ENCODE results near the gene RABGGTA.

- TF ChIP-seq, protein P1, sequence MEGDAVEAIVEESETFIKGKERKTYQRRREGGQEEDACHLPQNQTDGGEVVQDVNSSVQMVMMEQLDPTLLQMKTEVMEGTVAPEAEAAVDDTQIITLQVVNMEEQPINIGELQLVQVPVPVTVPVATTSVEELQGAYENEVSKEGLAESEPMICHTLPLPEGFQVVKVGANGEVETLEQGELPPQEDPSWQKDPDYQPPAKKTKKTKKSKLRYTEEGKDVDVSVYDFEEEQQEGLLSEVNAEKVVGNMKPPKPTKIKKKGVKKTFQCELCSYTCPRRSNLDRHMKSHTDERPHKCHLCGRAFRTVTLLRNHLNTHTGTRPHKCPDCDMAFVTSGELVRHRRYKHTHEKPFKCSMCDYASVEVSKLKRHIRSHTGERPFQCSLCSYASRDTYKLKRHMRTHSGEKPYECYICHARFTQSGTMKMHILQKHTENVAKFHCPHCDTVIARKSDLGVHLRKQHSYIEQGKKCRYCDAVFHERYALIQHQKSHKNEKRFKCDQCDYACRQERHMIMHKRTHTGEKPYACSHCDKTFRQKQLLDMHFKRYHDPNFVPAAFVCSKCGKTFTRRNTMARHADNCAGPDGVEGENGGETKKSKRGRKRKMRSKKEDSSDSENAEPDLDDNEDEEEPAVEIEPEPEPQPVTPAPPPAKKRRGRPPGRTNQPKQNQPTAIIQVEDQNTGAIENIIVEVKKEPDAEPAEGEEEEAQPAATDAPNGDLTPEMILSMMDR (conservative IDR thresholded peaks at IDR 0.05; ENCODE audit: low read length), result peak; percentile 69
- TF ChIP-seq EZH2phosphoT487 (IDR thresholded peaks at IDR 0.05; ENCODE audit: borderline replicate concordance, low read depth, low read length), result no peak
These were observed 2.1 kb upstream of the RABGGTA start for GRCh38 chr14:24273422-24273998.

All from OCI-LY7 (cell line).